ENCODE results near the gene RAB1B.
"Not testable (repeated sequence)": the region's sequence is repeated elsewhere in the genome, so short reads cannot be mapped to it uniquely, and the experiment has no call there.

RAB1B gene

GRCh38 chr11:66239998-66240780, 28.2 kb upstream of the RAB1B start:
- no peak for DNase-seq

GRCh38 chr11:66240781-66241136, 27.7 kb upstream of the RAB1B start:
- DNase-seq, result no peak

GRCh38 chr11:66242095-66242765, 26.2 kb upstream of the RAB1B start:
- DNase-seq, result no peak

GRCh38 chr11:66243782-66244535, 24.5 kb upstream of the RAB1B start:
- DNase-seq, result no peak

GRCh38 chr11:66247295-66247694, 21.1 kb upstream of the RAB1B start:
- DNase-seq, result no peak

GRCh38 chr11:66247801-66248200, 20.6 kb upstream of the RAB1B start:
- no peak for DNase-seq

DNA sequence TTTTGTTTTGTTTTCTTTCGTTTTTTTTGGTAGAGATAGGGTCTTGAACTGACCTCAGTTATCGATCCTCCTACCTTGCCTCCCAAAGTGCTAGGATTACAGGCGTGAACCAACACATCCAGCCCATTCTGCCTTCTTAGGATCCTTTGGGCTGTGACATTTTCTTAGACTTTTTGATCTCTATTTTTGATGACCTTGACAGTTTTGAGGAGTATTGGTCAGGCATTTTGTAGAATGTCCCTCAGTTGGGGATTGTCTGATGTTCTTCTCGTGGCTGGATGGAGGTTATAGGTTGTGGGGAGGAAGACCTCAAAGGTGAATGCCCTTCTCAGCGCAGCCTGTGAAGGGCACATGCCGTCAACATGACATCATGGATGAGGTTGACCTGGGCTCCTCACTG, 19.5 kb upstream of the RAB1B start:
- DNase-seq, result no peak

GRCh38 chr11:66251809-66252208, 16.6 kb upstream of the RAB1B start:
- no peak for DNase-seq

DNA sequence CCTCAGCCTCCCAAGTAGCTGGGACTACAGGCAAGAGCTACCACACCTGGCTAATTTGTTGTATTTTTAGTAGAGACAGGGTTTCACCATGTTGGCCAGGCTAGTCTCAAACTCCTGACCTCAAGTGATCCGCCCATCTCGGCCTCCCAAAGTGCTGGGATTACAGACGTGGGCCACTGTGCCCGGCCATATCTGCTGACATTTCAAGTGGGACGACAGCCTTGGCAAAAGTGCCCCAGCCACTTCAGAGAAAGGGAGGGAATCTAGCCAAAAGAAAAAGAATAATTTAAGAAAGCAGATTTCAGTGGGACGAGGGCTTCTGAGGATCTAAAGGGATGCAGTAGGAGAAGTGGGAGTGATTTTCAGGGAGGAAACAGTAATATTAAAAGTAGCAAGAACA, 15.4 kb upstream of the RAB1B start:
- DNase-seq, result not testable (repeated sequence)

- DNase-seq, result no peak
Measured at GRCh38 chr11:66258473-66258893, 10.0 kb upstream of the RAB1B start.

GRCh38 chr11:66259225-66259624, 9.2 kb upstream of the RAB1B start:
- DNase-seq, result no peak

GRCh38 chr11:66259956-66260355, 8.5 kb upstream of the RAB1B start:
- no peak for DNase-seq

GRCh38 chr11:66261578-66261977, 6.9 kb upstream of the RAB1B start:
- no peak for DNase-seq

DNA sequence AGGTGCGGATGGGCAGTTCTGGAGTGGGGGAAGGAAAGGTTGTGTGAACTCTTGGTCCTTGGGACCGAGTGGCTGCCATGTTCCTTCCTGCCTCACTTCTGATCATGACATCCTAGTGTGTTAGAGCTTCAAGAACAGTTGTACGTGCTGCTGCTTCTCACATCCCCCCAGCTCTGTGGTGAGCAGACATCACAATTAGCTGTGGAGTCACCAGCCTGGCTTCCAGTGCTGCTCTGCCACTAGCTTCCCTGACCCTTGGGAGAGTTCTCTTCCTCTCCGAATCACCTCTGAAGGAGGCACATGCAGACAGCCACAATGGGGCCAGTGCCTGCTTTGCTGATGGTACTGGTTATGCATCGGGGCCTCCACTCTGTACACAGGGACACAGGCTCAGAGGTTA, 6.2 kb upstream of the RAB1B start:
- DNase-seq, result no peak

DNA sequence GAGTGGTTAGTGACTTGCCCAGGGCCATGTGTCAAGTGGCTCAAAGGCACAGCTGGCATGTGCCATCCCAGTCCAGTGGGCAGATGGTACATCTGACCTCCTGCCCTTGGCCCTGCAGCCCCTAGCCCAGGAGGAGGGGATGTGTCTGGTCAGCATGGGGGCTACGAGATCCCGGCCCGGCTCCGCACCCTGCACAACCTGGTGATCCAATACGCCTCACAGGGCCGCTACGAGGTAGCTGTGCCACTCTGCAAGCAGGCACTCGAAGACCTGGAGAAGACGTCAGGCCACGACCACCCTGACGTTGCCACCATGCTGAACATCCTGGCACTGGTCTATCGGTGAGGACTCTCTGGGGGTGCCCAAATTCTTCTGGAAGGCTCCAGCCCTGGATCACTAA, 5.7 kb upstream of the RAB1B start:
- DNase-seq, result no peak

DNA sequence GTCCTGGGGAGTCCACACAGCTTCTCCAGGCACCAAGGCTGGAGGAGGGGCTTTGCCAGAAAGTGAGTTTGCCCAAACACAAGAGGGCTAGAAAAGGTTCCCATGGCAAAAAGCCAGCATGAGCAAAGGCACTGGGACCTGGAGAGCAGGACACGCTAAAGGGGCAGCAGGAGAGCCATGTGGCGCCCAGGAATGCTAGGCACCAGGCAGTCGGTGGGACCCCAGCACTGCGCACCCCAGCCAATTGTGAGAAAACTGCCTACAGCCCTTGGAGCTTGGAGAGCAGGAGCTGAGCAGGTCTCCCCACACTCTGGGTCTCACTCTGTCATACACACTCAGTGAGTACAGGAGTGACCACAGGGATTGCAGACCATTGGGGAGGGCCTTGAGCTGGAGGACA, 5.2 kb upstream of the RAB1B start:
- DNase-seq, result no peak

- no peak for DNase-seq
Measured at GRCh38 chr11:66263785-66264184, 4.7 kb upstream of the RAB1B start.

GRCh38 chr11:66264383-66264782, 4.1 kb upstream of the RAB1B start:
- DNase-seq, result no peak

DNA sequence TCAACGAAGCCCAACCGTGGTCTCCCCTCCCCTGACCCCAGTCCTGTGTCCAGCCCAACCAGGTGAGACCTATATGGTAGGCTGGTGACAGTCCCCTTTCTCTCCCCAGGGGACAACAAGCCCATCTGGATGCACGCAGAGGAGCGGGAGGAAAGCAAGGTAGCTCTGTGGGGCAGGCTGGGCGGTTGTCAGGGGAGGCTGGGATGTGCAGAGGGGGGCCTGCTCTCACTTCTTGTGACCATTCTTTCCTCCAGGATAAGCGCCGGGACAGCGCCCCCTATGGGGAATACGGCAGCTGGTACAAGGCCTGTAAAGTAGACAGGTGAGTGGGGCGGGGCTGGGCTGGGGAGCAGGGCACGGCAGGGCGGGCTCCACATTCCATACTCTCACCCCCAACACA, 3.5 kb upstream of the RAB1B start:
- no peak for DNase-seq

DNA sequence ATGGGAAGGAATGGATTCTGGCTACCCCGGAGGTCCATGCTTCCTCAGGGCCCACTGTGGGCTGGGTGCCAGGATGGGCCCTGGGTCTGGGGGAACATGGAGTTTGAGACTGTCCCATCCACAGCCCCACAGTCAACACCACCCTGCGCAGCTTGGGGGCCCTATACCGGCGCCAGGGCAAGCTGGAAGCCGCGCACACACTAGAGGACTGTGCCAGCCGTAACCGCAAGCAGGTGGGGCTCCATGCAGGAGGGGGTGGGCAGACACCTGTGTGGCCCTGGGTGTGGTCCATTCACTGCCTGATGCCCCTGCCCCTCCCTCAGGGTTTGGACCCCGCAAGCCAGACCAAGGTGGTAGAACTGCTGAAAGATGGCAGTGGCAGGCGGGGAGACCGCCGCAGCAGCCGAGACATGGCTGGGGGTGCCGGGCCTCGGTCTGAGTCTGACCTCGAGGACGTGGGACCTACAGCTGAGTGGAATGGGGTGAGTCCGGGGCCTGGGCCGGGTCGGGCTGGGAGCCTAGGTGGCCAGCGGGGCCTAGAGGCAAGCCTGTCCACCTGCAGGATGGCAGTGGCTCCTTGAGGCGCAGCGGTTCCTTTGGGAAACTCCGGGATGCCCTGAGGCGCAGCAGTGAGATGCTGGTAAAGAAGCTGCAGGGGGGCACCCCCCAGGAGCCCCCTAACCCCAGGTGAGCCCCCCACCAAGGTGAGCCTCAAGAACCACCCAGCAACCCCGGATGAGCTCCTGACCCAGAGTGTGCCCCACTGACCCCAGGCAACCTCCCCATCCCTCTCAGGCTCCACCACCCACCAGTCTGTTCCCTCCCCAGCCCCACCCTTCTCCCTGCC, 2.7 kb upstream of the RAB1B start:
- no peak for DNase-seq

- DNase-seq, result no peak
Measured at GRCh38 chr11:66266378-66267038, 1.9 kb upstream of the RAB1B start.

- no peak for DNase-seq
Measured at GRCh38 chr11:66267039-66267378, 1.4 kb upstream of the RAB1B start.

All from fibroblast of skin of right biceps (primary cell).